NB4 (cell line): Measurements from ENCODE around the gene STXBP2.

ENCODE experiments used
- CTCF ChIP-seq: IDR thresholded peaks from one replicate; pipeline ENCODE4 v1.5.1; 2012; ENCODE audit warnings: low read depth, low read length
- MAX ChIP-seq: IDR thresholded peaks from 2 replicates; pipeline ENCODE4 v1.6.1; 2011; ENCODE audit warnings: low read depth, low read length

DNA sequence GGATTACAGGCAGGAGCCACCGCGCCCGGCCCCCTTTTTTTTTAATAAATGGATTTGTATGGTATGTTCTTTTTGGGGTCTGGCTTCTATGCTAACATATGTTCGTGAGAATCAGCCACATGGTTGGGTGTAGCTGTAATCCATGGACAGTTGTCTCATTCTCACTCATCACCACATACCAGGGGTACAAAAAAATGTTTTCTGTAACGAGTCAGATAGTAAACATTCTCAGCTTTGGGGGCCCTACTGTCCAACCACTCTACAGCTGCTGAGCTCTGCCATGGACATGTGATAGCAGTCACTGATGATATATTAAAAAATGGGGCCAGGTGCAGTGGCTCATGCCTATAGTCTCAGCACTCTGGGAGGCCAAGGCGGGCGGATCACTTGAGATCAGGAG lies 26.8 kb downstream of the STXBP2 start:
- TF ChIP-seq CTCF (no peak), MAX (no peak)
